ENCODE measurements around the gene MYO9A.

Gene MYO9A

DNA sequence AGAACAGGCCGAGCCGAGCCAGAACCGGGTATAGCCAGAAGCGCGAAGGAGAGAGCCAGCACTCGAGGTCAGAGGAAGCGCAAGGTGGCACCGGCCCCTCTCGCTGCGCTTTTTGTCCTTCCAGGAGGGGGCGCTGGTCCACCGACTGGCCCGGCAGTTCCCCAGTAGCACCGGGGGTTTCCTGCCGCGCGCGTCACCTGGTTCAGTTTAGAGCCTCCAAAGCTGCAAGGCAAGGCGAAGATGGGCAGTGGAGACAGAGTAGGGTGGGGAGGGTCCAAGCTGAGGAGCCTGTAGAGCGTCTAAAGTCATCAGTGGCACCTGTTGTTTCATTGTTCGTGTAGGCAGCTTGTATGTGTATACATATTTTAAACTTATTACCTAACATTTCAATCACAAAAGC lies 315.2 kb downstream of the MYO9A start:
- Histone ChIP-seq H3K27ac (no peak overlapping the region), H3K4me3 (no peak overlapping the region)

- H3K27ac ChIP-seq: no peak overlapping the region
- H3K4me3 ChIP-seq: no peak overlapping the region
Observed at GRCh38 chr15:71801935-71802655, 315.9 kb downstream of the MYO9A start.

GRCh38 chr15:71800835-71801745 lies 316.9 kb downstream of the MYO9A start:
- Histone ChIP-seq H3K27ac (no peak overlapping the region), H3K4me3 (no peak overlapping the region)

DNA sequence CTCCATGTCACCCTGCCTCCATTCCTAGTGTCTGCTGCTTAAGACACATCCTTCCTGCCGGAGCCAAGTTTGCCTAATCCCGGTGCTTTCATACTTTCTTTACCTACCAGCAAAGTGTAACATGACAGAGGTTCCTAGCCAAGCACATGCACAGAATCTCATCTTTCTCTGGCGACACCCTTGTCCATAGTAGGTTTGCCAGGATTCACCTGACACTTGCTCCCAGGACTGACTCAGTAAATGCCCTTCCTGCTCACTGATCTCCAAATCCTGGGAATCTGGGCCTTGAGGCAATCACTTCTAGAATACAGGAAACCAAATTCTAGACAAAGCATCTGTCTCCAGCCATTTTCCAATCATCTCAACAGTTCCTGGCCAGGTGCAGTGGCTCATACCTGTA lies 317.8 kb downstream of the MYO9A start:
- Histone ChIP-seq H3K27ac (no peak overlapping the region), H3K4me3 (no peak overlapping the region)

DNA sequence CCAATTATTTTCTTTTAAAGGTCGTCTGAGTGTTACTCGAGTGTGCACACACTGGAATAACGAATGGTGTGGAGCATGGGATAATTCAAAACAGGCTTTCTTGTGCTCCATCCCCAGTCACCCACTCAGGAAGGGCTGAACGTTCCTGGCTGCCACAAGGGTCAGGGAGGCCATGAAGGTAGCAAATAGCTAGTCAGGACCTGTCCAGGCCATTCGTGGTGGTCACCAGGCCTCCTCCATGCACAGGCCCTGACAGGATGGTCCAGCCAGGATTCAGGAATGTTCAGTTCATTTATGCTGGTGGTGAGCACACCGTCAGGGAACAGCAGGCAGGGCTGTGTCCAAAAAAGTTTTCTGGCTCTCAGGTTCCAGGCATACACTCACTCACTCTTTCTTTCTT lies 319.3 kb downstream of the MYO9A start:
- no peak overlapping the region for H3K4me3 ChIP-seq
- no peak overlapping the region for H3K27ac ChIP-seq

DNA sequence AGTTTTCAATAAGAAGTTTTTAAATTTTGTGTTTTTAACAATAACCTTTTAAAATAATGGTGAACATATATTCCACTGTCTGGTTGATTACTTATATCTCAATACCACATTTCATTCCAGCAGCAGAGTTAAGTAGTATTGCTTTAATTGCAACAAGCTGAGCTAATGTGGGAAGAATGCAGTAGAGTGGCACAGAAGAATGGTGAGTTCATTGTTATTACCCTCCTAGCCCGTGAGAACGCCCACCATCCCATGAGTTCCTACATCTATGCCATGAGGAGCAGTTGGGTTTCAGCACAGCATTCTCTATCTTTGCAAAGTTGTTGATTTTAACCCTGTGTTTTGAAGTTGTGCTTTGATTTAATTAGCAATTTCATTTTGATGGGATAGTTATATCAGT lies 325.4 kb downstream of the MYO9A start:
- H3K4me3 ChIP-seq: no peak overlapping the region
- no peak overlapping the region for H3K27ac ChIP-seq

DNA sequence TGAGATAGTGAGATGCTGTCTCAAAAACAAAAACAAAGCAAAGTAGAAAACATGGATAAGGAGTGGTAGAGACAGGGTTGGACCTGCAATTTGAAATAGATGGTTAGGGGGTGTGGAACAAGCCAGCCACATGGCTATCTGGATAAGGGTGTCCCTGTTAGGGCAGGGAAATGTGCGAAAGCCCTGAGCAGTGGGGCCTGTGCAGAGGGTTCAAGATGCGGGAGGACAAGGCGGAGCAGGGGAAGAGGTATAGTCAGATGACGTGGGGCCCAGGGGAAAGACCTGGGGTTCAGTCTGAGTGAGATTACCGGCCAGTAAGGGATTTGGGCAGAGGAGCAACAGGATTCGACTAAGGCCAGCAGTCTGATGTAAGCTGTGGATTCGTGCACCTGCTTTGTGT lies 326.0 kb downstream of the MYO9A start:
- Histone ChIP-seq H3K27ac (no peak overlapping the region), H3K4me3 (no peak overlapping the region)

GRCh38 chr15:71790081-71790480 lies 327.9 kb downstream of the MYO9A start:
- Histone ChIP-seq H3K27ac (peak overlapping the region in 2 of 21 experiments; percentile 6 to 50), H3K4me3 (no peak overlapping the region)

GRCh38 chr15:71789616-71790015 lies 328.3 kb downstream of the MYO9A start:
- Histone ChIP-seq H3K27ac (no peak overlapping the region), H3K4me3 (no peak overlapping the region)

- Histone ChIP-seq H3K27ac (no peak overlapping the region), H3K4me3 (no peak overlapping the region)
Observed at GRCh38 chr15:71788646-71789579, 329.0 kb downstream of the MYO9A start.

GRCh38 chr15:71786673-71787072 lies 331.3 kb downstream of the MYO9A start:
- Histone ChIP-seq H3K4me3 (no peak overlapping the region), H3K27ac (no peak overlapping the region)

DNA sequence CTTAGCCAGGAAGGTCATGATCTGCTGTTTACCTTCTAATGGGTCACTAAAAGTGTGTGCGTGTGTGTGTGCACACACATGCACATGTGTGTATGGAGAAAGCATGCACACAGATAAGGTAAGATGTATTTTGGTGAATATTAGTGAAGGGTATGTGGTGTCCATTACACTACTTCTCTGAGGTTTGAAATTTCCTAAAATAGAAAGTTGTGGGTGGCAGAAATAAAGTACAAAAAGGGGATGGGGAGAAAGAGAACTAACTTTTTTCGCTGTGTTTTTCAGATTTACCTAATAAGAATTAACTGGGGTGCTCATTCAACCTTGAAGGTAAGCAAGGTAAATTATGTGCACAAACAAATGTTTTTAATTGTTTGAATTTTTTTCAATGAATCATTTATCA lies 332.0 kb downstream of the MYO9A start:
- H3K27ac ChIP-seq: no peak overlapping the region

DNA sequence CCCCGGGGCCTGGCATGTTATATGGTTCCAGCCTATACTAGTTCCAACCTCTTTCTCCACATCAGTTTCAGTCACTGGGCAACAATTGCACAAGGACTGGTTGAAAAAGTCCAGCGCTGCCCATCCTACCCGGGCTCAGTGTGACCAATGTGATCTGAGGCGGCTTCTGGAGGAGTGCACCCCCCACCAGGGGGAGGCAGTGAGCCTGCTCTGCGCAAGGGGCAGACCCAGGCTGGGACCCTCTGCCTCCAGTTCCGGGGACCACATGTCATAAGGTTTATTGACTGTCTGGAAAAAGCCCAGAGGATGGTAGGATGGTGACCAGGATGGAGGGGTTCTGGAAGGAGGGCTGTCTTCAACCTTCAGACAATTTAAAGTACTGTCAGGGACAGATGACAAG lies 333.2 kb downstream of the MYO9A start:
- Histone ChIP-seq H3K4me3 (no peak overlapping the region), H3K27ac (no peak overlapping the region)

More for the DNA sequence above, 332.0 kb downstream of the MYO9A start:
- H3K4me3 ChIP-seq: no peak overlapping the region

GRCh38 chr15:71782422-71783165 lies 335.4 kb downstream of the MYO9A start:
- Histone ChIP-seq H3K4me3 (no peak overlapping the region), H3K27ac (no peak overlapping the region)

DNA sequence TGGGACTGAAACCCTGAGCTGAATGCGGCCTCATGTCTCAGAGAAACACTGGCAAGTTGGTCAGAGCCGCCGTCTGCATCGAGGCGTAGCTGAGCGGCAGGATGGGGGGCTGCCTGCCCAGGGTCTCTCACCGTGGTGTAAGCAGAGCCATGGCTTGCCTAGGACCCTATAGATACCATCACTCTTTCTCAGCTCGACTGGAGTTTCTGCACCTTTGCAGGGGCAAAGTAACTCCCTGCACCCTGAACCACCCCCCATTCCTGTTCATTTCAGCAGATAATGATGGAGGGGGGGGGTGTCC lies 336.0 kb downstream of the MYO9A start:
- Histone ChIP-seq H3K4me3 (no peak overlapping the region), H3K27ac (no peak overlapping the region)

DNA sequence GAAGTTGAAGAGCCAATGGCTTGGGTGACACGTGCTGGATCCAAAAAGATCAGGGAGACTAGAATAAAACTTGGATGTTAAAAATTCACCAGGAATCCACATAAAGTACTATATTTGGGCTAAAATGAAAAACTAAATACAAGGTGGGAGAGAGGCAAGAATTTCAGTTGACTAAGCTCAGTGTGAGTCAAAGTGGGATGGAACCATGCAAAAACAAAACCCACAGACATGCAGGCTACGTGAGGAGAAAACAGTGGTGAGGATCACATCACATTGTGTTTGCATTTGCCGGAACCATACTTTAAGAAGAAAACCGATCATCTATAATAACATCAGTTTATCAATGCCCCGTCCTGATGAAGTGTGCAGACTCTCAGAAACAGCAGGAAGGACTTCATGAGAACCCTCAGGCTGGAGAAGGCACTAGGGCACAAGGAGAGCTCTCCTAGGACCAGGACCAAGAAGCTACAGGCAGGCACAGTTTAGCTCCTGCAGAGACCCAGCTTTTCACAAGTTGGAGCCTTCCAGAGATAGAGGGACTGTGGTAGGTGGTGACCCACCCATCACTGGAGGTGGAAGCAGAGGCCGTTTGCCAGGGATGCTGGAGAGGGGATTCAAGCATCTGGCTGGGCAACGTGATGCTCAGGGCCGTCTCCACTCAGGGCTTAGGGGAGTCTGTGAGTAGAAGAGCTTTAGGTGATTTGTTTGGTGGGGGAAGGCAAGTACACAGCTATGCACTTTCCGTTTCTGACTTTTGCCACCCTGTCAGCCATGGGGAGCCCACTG lies 336.6 kb downstream of the MYO9A start:
- Histone ChIP-seq H3K27ac (no peak overlapping the region), H3K4me3 (no peak overlapping the region)

DNA sequence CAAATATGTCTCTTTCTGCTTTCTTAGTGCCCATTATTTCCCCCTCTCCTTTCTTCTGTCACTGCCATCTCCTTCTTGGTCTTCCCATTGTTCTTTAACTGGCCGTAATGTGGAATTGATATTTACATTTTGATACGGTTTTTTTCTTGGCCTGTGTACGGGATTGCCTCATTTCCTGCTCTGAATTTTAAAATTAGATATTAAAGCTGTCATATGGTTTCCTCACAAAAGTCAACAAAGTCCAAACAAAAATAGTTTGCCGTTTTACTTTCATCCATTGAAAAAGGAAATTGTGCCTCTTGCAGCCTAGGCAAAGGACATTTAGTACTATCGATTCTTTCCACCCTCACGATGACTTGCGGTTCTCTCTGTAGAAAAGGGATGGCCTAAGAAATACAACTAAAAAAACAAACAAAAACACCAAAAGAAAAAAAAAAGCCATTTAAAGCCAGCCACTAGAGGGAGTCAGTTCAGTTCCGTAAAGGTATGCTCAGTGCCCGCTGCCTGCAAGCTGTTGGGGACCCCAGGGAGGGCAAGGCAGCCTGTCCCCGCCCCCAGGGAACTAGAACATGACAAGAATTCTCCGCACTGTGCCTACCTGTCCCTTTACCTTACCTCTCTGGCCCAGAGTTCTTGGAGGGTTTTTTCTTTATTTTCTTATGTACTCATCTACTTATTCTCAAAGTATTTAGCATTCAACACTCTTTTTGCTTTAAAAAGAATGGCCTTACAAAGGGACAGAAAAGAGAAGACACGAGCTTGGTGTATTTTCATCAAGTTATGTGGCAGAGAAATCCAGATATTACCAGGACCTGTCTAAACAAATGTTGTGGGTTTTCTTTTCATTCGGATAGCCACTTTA lies 337.6 kb downstream of the MYO9A start:
- H3K4me3 ChIP-seq: no peak overlapping the region
- H3K27ac ChIP-seq: no peak overlapping the region
